ENCODE data around the gene SC5D. TPM values are rescaled to one million over a fixed set of nuclear protein-coding genes. Genes with fewer than 3 reads are reported as not detected.

The SC5D gene
- total RNA-seq, 1 experiment from 2014 or later: 79.2 TPM

DNA sequence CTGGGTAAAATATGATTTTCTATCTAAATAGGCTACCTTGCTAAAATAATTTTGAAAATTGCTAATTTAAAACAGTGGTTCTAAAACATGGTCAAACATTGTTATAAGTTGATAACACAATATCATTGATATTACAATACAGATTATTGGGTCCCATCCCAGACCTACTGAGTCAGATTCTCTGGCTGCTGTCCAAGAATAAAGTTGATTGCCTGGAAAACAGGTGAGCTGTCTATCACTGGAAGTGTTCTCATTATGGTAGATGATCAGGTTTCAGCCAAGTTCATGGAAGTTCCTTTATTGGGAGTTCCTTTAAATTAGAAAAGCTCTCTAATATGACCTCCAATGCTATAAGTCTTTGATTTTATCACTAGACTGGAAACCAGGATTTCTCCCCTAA is 52.3 kb downstream of the SC5D start:
- ChIA-PET CTCF (interaction anchor here (1.3 kb wide), 1 partner anchor 34 kb away, joined by 4 read pairs; no protein-coding TSS in a partner anchor), POLR2A (no interaction called here)
- no peak overlapping the region for H3K4me3 Mint-ChIP-seq
- ATAC-seq (no peak), DNase-seq (ENCODE audit: low spot score) (no peak)
- H3K27ac Mint-ChIP-seq: no peak overlapping the region
- peaks cover 7% of the 10 kb centered on the region; the same call in 1 of the 2 replicates for H3K4me1 Mint-ChIP-seq
- no peaks in the 10 kb centered on the region for H3K9me3 Mint-ChIP-seq
- H3K36me3 Mint-ChIP-seq: no peaks in the 10 kb centered on the region
- TF ChIP-seq GABPB1 (CRISPR knock-in tag; IDR thresholded peaks at IDR 0.05): no peak
- no peaks in the 10 kb centered on the region for H3K27me3 Mint-ChIP-seq (ENCODE audit: low read depth)

DNA sequence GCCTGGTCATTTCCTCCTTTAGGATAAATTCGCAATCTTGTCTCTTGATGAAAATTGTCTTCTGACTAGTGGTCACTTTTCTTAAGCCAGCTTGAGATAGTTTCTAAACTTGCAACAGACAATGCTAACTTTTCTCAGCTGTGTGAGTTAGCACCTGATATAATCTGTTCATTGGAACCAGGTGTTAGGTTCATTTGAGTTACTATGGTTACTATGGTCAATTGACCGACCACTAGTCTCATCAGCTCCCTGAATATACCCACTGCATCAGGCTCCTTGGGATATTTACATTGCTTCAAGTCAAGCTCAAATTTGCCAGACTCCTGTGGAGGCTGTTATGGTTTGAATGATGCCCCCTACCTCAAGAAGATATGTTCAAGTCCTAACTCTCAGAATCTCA is 54.5 kb downstream of the SC5D start:
- Mint-ChIP-seq H3K4me3 (no peak overlapping the region), H3K9me3 (no peaks in the 10 kb centered on the region), H3K27ac (no peak overlapping the region), H3K36me3 (no peaks in the 10 kb centered on the region), H3K27me3 (ENCODE audit: low read depth) (no peaks in the 10 kb centered on the region), H3K4me1 (peaks cover 7% of the 10 kb centered on the region; the same call in 1 of the 2 replicates)
- POLR2A ChIA-PET: no interaction called here
- CTCF ChIA-PET: no interaction called here
- no peak for ATAC-seq
- TF ChIP-seq TCF7 (CRISPR knock-in tag; IDR thresholded peaks at IDR 0.05; ENCODE audit: low read depth) (no peak), FOXK1 (CRISPR knock-in tag; IDR thresholded peaks at IDR 0.05) (no peak), ZBTB43 (CRISPR knock-in tag; IDR thresholded peaks at IDR 0.05) (no peak), ZNF121 (CRISPR knock-in tag; IDR thresholded peaks at IDR 0.05) (no peak), USF1 (CRISPR knock-in tag; IDR thresholded peaks at IDR 0.05) (no peak), ZNF671 (CRISPR knock-in tag; IDR thresholded peaks at IDR 0.05) (no peak), ZNF219 (CRISPR knock-in tag; IDR thresholded peaks at IDR 0.05; ENCODE audit: borderline replicate concordance) (no peak), ELF4 (CRISPR knock-in tag; IDR thresholded peaks at IDR 0.05; ENCODE audit: low read depth) (no peak), NFYB (CRISPR knock-in tag; conservative IDR thresholded peaks at IDR 0.05; ENCODE audit: low read depth) (no peak), RORB (CRISPR knock-in tag; IDR thresholded peaks at IDR 0.05) (no peak), CBFB (CRISPR knock-in tag; IDR thresholded peaks at IDR 0.05; ENCODE audit: low read depth) (no peak), ATF6 (CRISPR knock-in tag; IDR thresholded peaks at IDR 0.05) (no peak), TEAD1 (CRISPR knock-in tag; IDR thresholded peaks at IDR 0.05) (no peak), ZNF138 (CRISPR knock-in tag; conservative IDR thresholded peaks at IDR 0.05) (no peak), FOXP1 (CRISPR knock-in tag; IDR thresholded peaks at IDR 0.05; ENCODE audit: borderline replicate concordance) (no peak), CREB1 (CRISPR knock-in tag; IDR thresholded peaks at IDR 0.05) (no peak)
- TF ChIP-seq, protein P1, sequence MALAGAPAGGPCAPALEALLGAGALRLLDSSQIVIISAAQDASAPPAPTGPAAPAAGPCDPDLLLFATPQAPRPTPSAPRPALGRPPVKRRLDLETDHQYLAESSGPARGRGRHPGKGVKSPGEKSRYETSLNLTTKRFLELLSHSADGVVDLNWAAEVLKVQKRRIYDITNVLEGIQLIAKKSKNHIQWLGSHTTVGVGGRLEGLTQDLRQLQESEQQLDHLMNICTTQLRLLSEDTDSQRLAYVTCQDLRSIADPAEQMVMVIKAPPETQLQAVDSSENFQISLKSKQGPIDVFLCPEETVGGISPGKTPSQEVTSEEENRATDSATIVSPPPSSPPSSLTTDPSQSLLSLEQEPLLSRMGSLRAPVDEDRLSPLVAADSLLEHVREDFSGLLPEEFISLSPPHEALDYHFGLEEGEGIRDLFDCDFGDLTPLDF (CRISPR knock-in tag; IDR thresholded peaks at IDR 0.05): no peak
- TF ChIP-seq, protein P2, sequence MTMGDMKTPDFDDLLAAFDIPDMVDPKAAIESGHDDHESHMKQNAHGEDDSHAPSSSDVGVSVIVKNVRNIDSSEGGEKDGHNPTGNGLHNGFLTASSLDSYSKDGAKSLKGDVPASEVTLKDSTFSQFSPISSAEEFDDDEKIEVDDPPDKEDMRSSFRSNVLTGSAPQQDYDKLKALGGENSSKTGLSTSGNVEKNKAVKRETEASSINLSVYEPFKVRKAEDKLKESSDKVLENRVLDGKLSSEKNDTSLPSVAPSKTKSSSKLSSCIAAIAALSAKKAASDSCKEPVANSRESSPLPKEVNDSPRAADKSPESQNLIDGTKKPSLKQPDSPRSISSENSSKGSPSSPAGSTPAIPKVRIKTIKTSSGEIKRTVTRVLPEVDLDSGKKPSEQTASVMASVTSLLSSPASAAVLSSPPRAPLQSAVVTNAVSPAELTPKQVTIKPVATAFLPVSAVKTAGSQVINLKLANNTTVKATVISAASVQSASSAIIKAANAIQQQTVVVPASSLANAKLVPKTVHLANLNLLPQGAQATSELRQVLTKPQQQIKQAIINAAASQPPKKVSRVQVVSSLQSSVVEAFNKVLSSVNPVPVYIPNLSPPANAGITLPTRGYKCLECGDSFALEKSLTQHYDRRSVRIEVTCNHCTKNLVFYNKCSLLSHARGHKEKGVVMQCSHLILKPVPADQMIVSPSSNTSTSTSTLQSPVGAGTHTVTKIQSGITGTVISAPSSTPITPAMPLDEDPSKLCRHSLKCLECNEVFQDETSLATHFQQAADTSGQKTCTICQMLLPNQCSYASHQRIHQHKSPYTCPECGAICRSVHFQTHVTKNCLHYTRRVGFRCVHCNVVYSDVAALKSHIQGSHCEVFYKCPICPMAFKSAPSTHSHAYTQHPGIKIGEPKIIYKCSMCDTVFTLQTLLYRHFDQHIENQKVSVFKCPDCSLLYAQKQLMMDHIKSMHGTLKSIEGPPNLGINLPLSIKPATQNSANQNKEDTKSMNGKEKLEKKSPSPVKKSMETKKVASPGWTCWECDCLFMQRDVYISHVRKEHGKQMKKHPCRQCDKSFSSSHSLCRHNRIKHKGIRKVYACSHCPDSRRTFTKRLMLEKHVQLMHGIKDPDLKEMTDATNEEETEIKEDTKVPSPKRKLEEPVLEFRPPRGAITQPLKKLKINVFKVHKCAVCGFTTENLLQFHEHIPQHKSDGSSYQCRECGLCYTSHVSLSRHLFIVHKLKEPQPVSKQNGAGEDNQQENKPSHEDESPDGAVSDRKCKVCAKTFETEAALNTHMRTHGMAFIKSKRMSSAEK (CRISPR knock-in tag; IDR thresholded peaks at IDR 0.05; ENCODE audit: borderline replicate concordance): no peak
- DNase-seq (ENCODE audit: low spot score): no peak
